Panc1 (cell line): ENCODE measurements around the gene CKAP2. TPM values are rescaled to one million over a fixed set of nuclear protein-coding genes. Genes with fewer than 3 reads are reported as not detected.

Source experiments
- total RNA-seq: library from RNA; stranded (reverse); gene quantifications from one replicate; pipeline ENCODE4 v1.2.1, GENCODE V29; 2021; ENCODE audit not compliant: unreplicated experiment

The CKAP2 gene
- total RNA-seq, 1 experiment from 2014 or later: 51.1 TPM

Other genes with a start within 250 kb of the CKAP2 start
- gene THSD1, start 49.3 kb upstream of the CKAP2 start, total RNA-seq: 3.3 TPM
- 32.1 TPM for gene VPS36, start 4.8 kb upstream of the CKAP2 start, total RNA-seq
- gene HNRNPA1L2, start 187.0 kb downstream of the CKAP2 start, total RNA-seq: 3.2 TPM
- 43.2 TPM for gene SUGT1, start 197.4 kb downstream of the CKAP2 start, total RNA-seq